Erythroblast (primary cell): ENCODE data around the gene CDK7.
"Not testable (repeated sequence)": the region's sequence is repeated elsewhere in the genome, so short reads cannot be mapped to it uniquely, and the experiment has no call there.

ENCODE experiments used
- DNase-seq, 2 experiments: peaks; one replicate each; lab custom pipeline; 2025; lab: John Stamatoyannopoulos, UW
- GATA1 ChIP-seq: IDR thresholded peaks from 2 replicates; pipeline ENCODE4 v1.6.1; 2011; ENCODE audit warnings: low read depth, mild to moderate bottlenecking, control low read depth, low read length, moderate library complexity
- POLR2A ChIP-seq: IDR thresholded peaks from 2 replicates; pipeline ENCODE4 v1.6.1; 2011; ENCODE audit warnings: mild to moderate bottlenecking, low read length

Gene CDK7

DNA sequence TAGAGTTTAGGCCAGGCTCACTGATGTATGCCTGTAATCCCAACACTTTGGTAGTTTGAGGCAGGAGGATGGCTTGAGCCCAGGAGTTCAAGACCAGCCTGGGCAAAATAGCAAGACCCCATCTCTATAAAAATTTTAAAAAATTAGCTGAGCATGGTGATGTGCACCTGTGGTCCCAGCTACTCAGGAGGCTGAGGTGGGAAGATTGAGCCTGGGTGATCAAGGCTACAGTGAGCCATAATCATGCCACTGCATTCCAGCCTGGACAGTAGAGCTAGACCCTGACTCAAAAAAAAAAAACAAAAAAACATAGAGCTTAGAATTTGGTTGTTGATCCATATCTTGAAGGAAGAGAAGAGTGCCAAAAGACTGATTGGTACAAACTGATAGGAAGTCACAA is 14.7 kb upstream of the CDK7 start:
- TF ChIP-seq POLR2A (no peak), GATA1 (no peak)
- DNase-seq: no peak

DNA sequence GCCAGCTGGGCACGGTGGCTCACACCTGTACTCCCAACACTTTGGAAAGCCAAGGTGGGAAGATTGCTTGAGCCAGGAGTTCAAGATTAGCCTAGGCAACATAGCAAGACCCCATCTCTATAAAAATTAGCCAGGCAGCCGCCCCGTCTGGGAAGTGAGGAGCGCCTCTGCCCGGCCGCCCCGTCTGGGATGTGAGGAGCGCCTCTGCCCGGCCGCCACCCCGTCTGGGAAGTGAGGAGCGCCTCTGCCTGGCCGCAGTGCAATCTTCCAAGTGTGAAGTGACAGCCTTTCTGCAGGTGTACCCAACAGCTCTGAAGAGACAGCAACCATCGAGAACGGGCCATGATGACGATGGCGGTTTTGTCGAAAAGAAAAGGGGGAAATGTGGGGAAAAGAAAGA is 14.3 kb upstream of the CDK7 start:
- DNase-seq: not testable (repeated sequence)

DNA sequence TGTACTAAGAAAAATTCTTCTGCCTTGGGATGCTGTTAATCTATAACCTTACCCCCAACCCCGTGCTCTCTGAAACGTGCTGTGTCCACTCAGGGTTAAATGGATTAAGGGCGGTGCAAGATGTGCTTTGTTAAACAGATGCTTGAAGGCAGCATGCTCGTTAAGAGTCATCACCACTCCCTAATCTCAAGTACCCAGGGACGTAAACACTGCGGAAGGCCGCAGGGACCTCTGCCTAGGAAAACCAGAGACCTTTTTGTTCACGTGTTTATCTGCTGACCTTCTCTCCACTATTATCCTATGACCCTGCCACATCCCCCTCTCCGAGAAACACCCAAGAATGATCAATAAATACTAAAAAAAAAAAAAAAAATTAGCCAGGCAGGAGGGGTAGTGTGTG is 13.9 kb upstream of the CDK7 start:
- not testable (repeated sequence) for DNase-seq

DNA sequence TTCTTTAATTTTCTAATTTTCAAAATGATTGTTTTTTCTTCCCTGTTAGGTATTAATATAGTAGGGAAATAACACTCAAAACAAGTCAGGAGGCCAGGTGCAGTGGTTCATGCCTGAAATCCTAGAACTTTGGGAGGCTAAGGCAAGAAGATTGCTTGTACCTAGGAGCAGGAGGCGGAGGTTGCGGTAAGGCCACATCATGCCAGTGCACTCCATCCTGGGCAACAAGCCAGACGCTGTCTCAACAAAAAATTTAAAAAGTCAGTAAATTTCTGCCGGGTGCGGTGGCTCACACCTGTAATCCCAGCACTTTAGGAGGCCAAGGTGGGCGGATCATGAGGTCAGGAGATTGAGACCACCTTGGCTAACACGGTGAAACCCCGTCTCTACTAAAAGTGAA is 10.2 kb upstream of the CDK7 start:
- DNase-seq: no peak

DNA sequence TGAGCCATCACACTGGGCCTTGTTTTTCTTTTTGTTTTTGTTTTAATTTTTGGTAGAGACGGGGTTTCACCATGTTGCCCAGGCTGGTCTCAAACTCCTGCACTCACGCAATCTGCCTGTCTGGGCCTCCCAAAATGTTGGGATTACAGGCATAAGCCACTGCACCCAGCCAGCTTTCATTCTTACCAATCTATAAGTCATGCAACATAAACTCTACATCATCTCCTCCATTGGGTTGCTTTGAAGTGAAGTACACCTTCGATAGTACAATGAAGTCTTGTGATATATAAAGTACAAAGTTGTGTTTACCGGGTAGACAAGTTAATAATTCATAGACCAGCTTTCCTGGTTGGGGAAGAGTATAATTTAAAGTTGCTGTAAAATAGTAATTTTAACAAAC is 8.8 kb upstream of the CDK7 start:
- DNase-seq: no peak

More for the DNA sequence above, 10.2 kb upstream of the CDK7 start:
- TF ChIP-seq POLR2A: no peak
- TF ChIP-seq GATA1: no peak

DNA sequence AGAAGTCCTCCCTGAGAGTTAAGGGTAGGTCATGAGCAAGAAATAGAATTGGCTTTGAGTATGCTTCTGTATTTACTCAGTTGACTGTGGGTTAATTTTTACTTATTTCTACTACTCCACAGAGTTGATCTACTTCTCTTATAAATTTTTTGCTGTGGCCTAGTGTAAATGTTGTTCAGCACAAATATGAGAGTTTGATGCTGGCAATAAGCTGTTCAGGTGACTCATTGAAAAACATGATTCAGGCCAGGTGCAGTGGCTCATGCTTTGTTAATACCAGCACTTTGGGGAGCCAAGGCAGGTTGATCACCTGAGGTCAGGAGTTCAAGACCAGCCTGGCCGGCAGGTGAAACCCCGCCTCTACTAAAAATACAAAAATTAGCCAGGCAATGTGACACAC is 4.5 kb upstream of the CDK7 start:
- no peak for DNase-seq
- TF ChIP-seq POLR2A (no peak), GATA1 (no peak)

More for the DNA sequence above, 8.8 kb upstream of the CDK7 start:
- TF ChIP-seq GATA1 (no peak), POLR2A (no peak)

DNA sequence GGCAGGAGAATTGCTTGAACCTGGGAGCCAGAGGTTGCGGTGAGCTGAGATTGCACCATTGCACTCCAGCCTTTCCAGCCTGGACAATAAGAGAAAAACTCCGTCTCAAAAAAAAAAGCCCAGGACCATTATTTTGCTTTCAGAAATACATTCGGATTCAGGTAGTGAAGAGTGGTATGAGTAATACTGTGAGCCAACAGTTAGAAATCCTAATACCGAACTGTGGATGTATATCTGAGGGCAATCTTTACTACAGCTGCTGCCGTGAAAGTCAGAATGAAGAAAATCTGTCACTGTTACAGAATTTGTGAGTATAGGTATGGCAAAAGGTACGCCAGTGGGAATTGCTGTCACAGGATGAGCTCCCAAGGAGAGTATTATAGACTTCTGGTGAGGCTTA is 3.4 kb upstream of the CDK7 start:
- TF ChIP-seq GATA1 (no peak), POLR2A (no peak)
- no peak for DNase-seq

DNA sequence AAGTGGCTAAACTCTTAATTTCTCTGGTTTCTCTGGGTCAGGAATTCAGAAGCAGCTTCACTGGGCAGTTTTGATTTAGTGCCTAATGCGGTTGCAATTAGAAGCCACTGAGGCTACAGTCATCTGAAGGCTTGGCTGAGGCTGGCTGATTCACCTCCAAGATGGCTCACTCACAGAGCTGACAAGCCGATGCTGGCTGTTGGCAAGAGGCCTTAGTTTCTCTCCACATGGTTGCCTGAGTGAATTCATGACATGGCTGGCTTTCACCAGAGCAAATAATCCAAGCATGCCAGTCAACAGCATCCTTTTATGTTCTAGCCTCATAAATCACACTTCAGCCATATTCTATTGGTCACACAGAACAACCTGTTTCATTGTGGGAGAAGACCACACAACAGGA is 2.8 kb upstream of the CDK7 start:
- TF ChIP-seq POLR2A: no peak
- TF ChIP-seq GATA1: no peak
- DNase-seq: no peak

DNA sequence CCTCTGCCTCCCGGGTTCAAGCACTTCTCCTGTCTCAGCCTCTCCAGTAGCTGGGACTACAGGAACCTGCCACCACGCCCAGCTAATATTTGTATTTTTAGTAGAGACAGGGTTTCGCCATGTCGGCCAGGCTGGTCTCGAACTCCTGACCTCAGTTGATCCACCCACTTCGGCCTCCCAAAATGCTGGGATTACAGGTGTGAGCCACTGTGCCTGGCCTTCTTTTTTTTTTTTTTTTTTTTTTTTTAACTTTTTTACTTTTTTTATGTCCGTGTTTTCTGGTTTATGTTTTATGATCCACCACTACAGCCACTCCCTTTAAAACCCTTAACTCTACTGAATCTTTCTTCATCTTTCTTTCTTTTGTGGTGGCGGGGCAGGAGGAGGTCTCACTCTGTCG is 2.0 kb downstream of the CDK7 start:
- DNase-seq: not testable (repeated sequence)

DNA sequence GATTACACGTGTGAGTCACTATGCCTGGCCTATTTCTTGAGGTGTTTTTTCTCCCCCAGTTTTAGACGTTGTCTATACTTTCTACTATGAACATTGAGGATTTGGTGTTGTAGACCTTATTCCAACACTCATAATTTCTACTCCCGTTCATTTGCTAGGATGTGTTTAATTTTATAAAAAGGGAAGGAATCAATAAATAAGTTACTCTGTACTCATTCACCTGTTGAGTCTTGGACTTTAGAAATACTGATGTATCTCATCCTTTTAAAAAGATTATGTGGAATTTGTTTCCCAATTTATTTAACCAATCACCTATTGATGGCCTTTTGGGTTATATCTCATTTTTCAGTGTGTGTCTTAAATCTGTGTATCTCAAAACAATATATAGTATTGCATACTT is 3.2 kb downstream of the CDK7 start:
- no peak for DNase-seq
- TF ChIP-seq POLR2A (no peak), GATA1 (no peak)

DNA sequence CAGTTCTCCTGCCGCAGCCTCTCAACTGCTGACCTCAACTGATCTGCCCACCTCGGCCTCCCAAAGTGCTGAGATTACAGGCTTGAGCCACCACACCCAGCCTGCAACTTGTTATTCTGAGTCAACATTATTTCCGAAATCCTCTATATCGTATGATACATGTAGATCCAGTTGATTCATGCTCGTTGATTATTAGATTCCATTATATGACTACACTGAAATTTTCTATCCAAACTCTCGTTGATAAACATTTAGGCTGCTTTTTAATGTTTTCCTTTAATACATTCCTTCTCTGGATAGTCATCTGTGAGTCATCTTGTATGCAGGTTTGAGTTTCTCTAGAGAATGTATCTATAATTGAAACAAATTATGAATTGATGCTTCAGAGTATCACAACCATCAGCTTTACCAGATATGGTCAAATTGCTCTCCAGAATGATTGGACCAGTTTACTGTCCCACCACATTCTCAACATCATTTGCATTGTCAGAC is 4.1 kb downstream of the CDK7 start:
- DNase-seq: no peak
- TF ChIP-seq POLR2A (no peak), GATA1 (no peak)

DNA sequence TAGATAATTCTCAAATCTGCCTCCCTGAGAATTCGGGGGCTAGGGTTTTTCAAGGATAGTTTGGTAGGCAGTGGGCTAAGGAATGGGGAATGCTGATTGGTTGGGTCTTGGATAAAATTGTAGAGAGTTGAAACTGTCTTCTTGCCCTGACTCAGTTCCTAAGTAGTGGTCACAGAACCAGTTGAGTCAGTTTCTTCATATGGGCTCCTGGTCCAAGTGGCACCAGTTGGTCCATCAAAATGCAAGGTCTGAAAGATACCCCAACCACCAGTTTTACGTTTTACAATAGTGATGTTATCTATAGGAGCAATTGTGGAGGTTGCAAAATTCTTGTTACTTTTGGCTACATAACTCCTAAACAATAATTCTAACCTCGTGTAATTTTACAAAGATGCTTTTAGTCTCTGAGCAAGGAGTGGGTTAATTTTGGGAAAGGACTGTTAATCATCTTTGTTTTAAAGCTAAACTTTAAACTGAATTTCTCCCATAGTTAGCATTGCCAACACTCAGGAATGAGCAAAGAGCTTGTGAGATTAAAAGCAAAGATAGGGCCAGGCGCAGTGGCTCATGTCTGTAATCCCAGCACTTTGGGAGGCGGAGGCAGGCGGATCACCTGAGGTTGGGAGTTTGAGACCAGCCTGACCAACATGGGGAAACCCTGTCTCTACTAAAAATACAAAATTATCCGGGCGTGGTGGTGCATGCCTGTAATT is 7.7 kb downstream of the CDK7 start:
- TF ChIP-seq POLR2A: no peak
- no peak for TF ChIP-seq GATA1
- DNase-seq: no peak

DNA sequence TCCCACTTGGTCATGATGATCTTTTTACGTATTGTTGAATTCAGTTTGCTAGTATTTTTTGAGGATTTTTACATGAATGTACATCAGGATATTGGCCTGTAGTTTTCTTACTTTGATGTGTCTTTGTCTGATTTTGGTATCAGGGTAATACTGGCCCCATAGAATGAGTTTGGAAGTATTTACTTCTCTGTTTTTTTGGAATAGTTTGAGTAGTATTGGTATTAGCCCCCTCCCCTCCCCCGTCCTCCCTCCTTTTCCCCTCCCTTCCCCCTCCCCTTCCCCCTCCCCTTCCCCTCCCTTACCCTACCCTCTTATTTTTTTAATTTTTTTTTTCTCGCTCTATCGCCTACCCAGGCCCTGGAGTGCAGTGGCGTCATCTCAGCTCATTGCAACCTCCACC is 10.3 kb downstream of the CDK7 start:
- no peak for TF ChIP-seq POLR2A
- TF ChIP-seq GATA1: no peak

DNA sequence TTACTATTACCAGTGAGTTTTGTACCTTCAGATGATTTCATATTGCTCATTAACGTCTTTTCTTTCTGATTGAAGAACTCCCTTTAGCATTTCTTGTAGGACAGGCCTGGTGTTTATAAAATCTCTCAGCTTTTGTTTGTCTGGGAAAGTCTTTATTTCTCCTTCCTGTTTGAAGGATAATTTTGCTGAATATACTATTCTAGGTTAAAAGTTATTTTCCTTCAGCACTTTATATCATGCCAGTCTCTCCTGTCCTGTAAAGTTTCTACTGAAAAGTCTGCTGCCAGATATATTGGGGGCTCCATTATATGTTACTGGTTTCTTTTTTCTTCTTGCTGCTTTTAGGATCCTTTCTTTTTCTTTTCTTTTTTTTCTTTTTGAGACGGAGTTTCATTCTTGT is 13.3 kb downstream of the CDK7 start:
- TF ChIP-seq POLR2A: no peak
- TF ChIP-seq GATA1: no peak
- DNase-seq: no peak

More for the DNA sequence above, 10.3 kb downstream of the CDK7 start:
- DNase-seq: no peak

DNA sequence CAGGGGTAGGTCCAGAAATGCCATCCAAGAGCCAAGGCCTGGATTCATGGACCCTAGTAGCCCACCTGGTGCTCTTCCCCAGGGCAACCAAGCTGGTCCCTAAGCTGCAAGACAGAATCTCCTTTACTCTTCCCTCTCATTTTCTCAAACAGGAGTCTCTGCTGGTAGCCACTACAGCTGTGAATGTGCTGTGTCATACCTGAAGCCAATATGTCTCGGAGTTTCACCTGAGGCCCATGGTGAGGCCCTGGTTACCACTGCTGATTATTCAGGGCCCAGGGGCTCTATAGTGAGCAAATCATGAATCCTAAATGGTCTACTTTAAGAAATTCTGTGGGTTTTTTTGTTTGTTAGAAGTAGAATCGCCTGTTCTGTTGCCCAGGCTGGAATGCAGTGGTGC is 15.9 kb downstream of the CDK7 start:
- peak in 1 of 2 experiments; percentile 5 for DNase-seq
- TF ChIP-seq GATA1: no peak
- no peak for TF ChIP-seq POLR2A

DNA sequence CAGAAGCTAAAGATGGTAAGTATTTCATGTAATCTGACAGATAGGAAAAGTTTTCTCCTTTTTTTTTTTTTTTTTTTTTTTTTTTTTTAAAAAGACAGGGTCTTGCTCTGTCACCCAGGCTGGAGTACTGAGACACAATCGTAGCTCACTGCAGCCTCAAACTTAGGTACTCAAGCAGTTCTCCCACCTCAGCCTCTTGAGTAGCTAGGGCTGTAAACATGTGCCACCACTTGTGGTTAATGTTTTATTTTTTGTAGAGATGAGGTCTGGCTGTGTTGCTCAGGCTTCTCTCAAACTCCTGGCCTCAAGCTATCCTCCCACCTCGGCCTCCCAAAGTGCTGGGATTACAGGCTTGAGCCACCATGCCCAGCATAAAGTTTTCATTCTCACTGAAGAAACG is 17.8 kb downstream of the CDK7 start:
- no peak for DNase-seq
- TF ChIP-seq GATA1: no peak
- TF ChIP-seq POLR2A: no peak

DNA sequence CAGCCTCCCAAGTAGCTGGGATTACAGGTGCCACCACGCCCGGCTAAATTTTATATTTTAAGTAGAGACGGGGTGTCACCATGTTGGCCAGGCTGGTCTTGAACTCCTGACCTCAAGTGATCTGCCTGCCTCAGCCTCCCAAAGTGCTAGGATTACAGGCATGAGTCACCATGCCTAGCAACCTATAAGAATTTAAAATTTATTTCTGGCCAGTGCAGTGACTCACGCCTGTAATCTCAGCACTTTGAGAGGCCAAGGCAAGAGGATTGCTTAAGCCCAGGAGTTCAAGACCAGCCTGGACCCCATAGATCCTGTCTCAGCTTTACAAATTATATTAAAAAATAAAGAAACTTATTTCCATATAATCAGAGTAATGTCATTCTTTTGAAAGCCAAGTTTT is 21.3 kb downstream of the CDK7 start:
- peak in 1 of 2 experiments; percentile 37 for DNase-seq
